Osteoblast (primary cell): ENCODE measurements around the gene ENAM. TPM values are rescaled to one million over a fixed set of nuclear protein-coding genes. Genes with fewer than 3 reads are reported as not detected.

Experiments
- DNase-seq: peaks from one replicate; pipeline ENCODE4 v3.0.0; 2011; ENCODE audit warnings: low spot score, mixed read lengths; ENCODE audit not compliant: insufficient read length; ENCODE audit errors: missing footprints
- H2AFZ ChIP-seq: 2 replicates; pipeline ENCODE4 v1.6.0; 2011; ENCODE audit warnings: mild to moderate bottlenecking, low read length
- H3K27ac ChIP-seq: 2 replicates; pipeline ENCODE4 v1.5.1; 2011; ENCODE audit warnings: mild to moderate bottlenecking, low read depth, low read length, moderate library complexity
- H3K27me3 ChIP-seq: 2 replicates; pipeline ENCODE4 v1.6.0; 2012; ENCODE audit warnings: mild to moderate bottlenecking, control low read depth, inconsistent platforms, low read length, moderate library complexity; ENCODE audit not compliant: insufficient read depth
- H3K36me3 ChIP-seq: 2 replicates; pipeline ENCODE4 v1.5.1; 2011; ENCODE audit warnings: mild to moderate bottlenecking, low read length, control low read depth, moderate library complexity; ENCODE audit not compliant: insufficient read depth
- H3K4me1 ChIP-seq: 2 replicates; pipeline ENCODE4 v1.5.1; 2011; ENCODE audit warnings: mild to moderate bottlenecking, low read length, control low read depth, moderate library complexity; ENCODE audit not compliant: insufficient read depth
- H3K4me2 ChIP-seq: 2 replicates; pipeline ENCODE4 v1.6.0; 2011; ENCODE audit warnings: mild to moderate bottlenecking, low read length; ENCODE audit not compliant: insufficient read depth
- H3K4me3 ChIP-seq: fragments of 200-600 bp; sonication (generic); 3 replicates; pipeline ENCODE4 v1.5.1; 2012; ENCODE audit warnings: mild to moderate bottlenecking, low read length, inconsistent platforms; ENCODE audit not compliant: insufficient read depth
- H3K79me2 ChIP-seq: 2 replicates; pipeline ENCODE4 v1.6.0; 2012; ENCODE audit warnings: mild to moderate bottlenecking, low read length, control low read depth, inconsistent platforms; ENCODE audit not compliant: insufficient read depth
- H3K9me3 ChIP-seq: 2 replicates; pipeline ENCODE4 v1.5.1; 2011; ENCODE audit warnings: low read depth, low read length, control low read depth
- H4K20me1 ChIP-seq: 2 replicates; pipeline ENCODE4 v1.6.0; 2012; ENCODE audit warnings: mild to moderate bottlenecking, low read length, control low read depth; ENCODE audit not compliant: insufficient read depth
- CTCF ChIP-seq: IDR thresholded peaks from 2 replicates; pipeline ENCODE4 v1.5.1; 2011; ENCODE audit warnings: mild to moderate bottlenecking, low read depth, low read length, moderate library complexity; ENCODE audit errors: extremely low read depth
- total RNA-seq: library from RNA; depleted of rRNA; stranded (reverse); fragments of >200 nt; gene quantifications from 2 replicates; pipeline ENCODE4 v1.2.3, GENCODE V29; 2012

Gene ENAM
- total RNA-seq, 1 donor, result not detected

GRCh38 chr4:70600305-70600704, 28.2 kb upstream of the ENAM start:
- Histone ChIP-seq H3K4me1 (peaks cover 4% of the 10 kb centered on the region), H4K20me1 (no peaks in the 10 kb centered on the region), H3K79me2 (no peaks in the 10 kb centered on the region), H3K36me3 (no peaks in the 10 kb centered on the region), H3K4me3 (no peak overlapping the region), H3K27me3 (peaks cover 2% of the 10 kb centered on the region), H3K9me3 (no peaks in the 10 kb centered on the region), H3K4me2 (no peak overlapping the region), H3K27ac (no peak overlapping the region), H2AFZ (no peak overlapping the region)
- DNase-seq, result no peak
- no peak for TF ChIP-seq CTCF

- H3K36me3 ChIP-seq, result no peaks in the 10 kb centered on the region
- no peak overlapping the region for H2AFZ ChIP-seq
- H3K27ac ChIP-seq, result no peak overlapping the region
- no peak overlapping the region for H3K4me3 ChIP-seq
- H4K20me1 ChIP-seq, result no peaks in the 10 kb centered on the region
- H3K27me3 ChIP-seq, result peaks cover 6% of the 10 kb centered on the region
- no peaks in the 10 kb centered on the region for H3K9me3 ChIP-seq
- no peak for TF ChIP-seq CTCF
- DNase-seq, result no peak
- no peaks in the 10 kb centered on the region for H3K79me2 ChIP-seq
- H3K4me2 ChIP-seq, result no peak overlapping the region
- peaks cover 4% of the 10 kb centered on the region for H3K4me1 ChIP-seq
Measured at GRCh38 chr4:70600977-70601376, 27.6 kb upstream of the ENAM start.

- peak; percentile 89 for TF ChIP-seq CTCF
- Histone ChIP-seq H4K20me1 (no peaks in the 10 kb centered on the region), H3K4me1 (peaks cover 4% of the 10 kb centered on the region), H3K4me3 (no peak overlapping the region), H2AFZ (no peak overlapping the region), H3K36me3 (no peaks in the 10 kb centered on the region), H3K27me3 (peaks cover 6% of the 10 kb centered on the region), H3K79me2 (no peaks in the 10 kb centered on the region), H3K4me2 (no peak overlapping the region), H3K27ac (no peak overlapping the region), H3K9me3 (no peaks in the 10 kb centered on the region)
- DNase-seq, result no peak
Measured at GRCh38 chr4:70601422-70602039, 27.0 kb upstream of the ENAM start.

- no peak for DNase-seq
- Histone ChIP-seq H3K4me2 (no peak overlapping the region), H4K20me1 (no peaks in the 10 kb centered on the region), H3K9me3 (no peaks in the 10 kb centered on the region), H2AFZ (peak overlapping the region; percentile 64), H3K4me1 (peaks cover 4% of the 10 kb centered on the region), H3K79me2 (no peaks in the 10 kb centered on the region), H3K4me3 (no peak overlapping the region), H3K27me3 (peaks cover 6% of the 10 kb centered on the region), H3K36me3 (no peaks in the 10 kb centered on the region), H3K27ac (no peak overlapping the region)
- no peak for TF ChIP-seq CTCF
Measured at GRCh38 chr4:70603856-70604255, 24.7 kb upstream of the ENAM start.
